RPMI7951 (cell line): Measurements from ENCODE around the gene CAPSL. TPM values are rescaled to one million over a fixed set of nuclear protein-coding genes. Genes with fewer than 3 reads are reported as not detected.
"Not testable (repeated sequence)": the region's sequence is repeated elsewhere in the genome, so short reads cannot be mapped to it uniquely, and the experiment has no call there.

ENCODE experiments used
- DNase-seq: peaks from one replicate; pipeline ENCODE4 v3.0.0-alpha.2; 2012; ENCODE audit warnings: low read depth
- total RNA-seq: library from RNA; depleted of rRNA; stranded (reverse); fragments of >200 nt; shearing (Covaris generic); gene quantifications from 2 replicates; pipeline ENCODE4 v1.2.3, GENCODE V29; 2014; rRNA removed

The CAPSL gene
- total RNA-seq, 1 experiment from 2014 or later = not detected

DNA sequence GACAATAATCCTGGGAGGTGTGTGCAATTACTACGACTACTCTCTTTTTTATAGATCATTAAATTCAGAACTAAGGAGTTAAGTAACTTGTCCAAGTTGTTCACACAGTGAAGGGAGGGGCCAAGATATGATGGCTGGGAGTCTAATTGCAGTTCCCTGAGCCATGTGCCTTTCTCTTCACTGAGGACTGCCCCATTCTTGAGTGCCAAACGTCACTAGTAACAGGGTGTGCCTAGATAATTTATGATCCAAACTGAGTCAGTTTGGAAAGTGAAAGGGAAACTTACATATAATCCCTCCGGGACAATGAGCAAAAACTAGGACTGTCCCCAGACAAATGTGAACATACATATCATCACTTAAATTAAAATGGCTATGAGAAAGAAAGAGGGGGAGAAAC lies 61.5 kb downstream of the CAPSL start:
- DNase-seq = peak; percentile 86

DNA sequence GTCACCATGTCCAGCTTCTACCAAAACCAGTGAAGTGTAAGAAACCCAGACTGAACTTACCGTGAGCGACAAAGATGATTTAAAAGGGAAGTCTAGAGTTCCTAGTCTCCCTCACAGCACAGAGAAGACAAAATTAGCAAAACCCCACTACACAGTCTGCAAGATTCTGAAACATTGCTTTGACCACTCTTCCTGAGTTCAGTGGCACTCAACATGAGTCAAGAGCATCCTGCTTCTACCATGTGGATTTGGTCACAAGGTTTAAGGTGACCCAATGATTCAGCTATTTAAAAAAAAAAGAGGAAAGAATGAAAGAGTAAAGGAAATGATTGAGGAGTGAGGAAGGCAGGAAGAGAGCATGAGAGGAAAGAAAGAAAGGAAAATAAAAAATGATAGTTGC lies 62.0 kb downstream of the CAPSL start:
- DNase-seq = peak; percentile 28

DNA sequence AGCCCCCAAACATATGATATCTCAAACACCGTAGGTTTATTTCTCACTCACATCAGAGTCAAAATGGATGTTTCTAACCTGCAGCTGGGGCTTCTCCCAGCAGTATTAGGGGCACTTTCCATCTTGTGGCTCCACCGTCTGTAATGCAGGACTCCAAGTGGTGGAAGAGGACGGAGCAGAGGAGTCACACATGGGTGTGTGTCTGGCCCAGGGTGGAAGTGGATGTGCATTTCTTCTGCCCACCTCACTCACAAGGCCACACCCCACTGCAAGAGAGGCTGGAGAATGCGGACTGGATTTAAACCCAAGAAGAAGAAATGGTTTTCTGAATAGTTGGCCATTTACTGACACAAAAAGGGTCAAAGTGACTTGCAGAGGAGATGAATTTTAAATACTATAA lies 67.8 kb downstream of the CAPSL start:
- DNase-seq = no peak

- no peak for DNase-seq
These were observed 68.6 kb downstream of the CAPSL start for GRCh38 chr5:35869685-35870277.

- DNase-seq = no peak
These were observed 70.4 kb downstream of the CAPSL start for GRCh38 chr5:35867998-35868397.

- no peak for DNase-seq
These were observed 75.3 kb downstream of the CAPSL start for GRCh38 chr5:35863159-35863558.

DNA sequence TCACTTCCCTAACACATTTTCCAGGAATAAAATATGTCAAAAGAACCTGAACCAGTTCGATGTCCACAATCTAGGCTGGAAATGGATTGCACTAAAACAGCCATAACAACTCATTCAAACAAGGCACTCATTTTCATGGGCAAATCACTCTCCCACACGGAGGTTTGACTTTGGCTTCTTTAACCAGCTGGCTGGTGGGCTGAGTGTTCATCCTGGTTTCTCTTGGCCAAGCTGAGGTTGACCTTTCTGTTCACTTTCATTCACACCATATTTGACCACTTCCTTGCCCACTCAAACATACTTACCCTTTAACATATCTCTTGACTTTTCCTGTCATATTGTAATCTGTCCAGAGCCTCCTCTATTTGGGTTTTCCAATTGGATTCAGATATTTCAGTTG lies 76.3 kb downstream of the CAPSL start:
- peak; percentile 33 for DNase-seq

DNA sequence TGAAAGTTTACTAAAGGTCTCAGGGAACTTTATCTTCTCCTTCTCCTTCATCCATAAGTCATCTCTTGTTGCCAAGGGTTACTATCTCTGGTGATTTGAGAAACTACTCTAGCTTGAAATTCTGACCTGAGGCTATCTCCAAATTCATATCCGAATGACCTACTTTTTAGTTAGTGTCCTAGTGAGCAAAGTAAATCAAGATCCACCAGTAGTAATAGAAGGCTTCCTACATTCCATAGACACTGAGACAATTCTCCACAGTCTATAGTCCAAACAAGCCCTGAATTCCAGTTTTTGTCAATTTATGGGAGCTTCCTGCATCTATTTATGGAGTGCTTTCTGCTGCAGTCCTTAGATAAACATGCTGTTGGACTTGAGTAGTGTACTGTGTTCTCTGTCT lies 76.7 kb downstream of the CAPSL start:
- peak; percentile 51 for DNase-seq

DNA sequence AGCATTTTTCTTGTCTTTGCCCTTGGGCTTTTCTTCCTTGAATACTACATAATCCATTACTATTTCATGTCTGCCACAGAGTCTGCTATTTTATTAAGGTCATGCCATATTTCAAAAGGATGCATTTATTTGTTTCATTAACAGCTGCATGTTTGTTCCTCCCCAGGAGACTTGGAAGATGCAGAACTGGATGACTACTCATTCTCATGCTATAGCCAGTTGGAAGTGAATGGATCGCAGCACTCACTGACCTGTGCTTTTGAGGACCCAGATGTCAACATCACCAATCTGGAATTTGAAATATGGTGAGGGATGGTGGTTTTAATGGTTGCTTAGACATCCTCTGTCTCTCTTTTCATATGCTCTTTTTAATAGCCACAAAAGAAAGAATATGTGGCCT lies 77.7 kb downstream of the CAPSL start:
- DNase-seq = peak; percentile 46

GRCh38 chr5:35859101-35859661 lies 79.2 kb downstream of the CAPSL start:
- DNase-seq = peak; percentile 74

GRCh38 chr5:35857606-35858205 lies 80.7 kb downstream of the CAPSL start:
- DNase-seq = peak; percentile 84

GRCh38 chr5:35856765-35857351 lies 81.6 kb downstream of the CAPSL start, which contains the start of gene IL7R:
TSS of gene IL7R (plus strand) at chr5:35856891. CDS start at chr5:35856978, 87 bp downstream.
- DNase-seq = peak; percentile 44

DNA sequence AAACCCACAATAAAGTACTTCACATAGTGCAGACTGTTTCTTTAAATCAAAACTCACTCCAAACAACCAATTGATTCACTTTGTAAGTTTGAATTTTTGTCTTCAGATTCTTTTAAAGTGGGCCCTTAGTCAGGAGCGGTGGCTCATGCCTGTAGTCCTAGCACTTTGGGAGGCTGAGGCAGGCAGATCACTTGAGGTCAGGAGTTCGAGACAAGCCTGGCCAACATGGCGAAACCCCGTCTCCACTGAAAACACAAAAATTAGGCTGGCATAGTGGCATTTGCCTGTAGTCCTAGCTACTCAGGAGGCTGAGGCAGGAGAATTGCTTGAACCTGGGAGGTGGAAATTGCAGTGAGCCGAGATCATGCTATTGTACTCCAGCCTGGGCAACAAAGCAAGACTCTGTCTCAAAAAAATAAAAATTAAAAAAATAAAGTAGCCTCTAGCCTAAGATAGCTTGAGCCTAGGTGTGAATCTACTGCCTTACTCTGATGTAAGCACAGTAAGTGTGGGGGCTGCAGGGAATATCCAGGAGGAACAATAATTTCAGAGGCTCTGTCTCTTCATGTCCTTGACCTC lies 82.1 kb downstream of the CAPSL start:
- not testable (repeated sequence) for DNase-seq

DNA sequence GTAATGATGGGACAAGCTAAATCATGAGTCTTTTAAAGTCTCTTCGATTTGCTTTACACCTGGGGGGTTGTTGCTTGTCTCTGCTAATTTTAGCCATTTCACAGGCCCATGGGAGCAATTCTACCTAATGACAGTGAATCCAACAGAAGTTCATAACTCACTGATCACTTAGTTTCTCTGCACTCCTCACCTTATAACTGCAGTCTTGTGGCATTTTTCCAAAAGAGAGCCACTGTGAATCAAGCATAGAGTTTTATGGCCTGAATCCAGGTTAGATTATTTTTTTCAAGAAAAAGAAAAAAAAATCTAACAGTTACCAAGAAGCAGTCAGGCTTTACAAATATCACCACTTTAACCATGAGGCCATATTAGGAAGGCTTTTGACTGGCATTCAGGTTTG lies 83.2 kb downstream of the CAPSL start:
- DNase-seq = no peak

Other genes with a start within 250 kb of the CAPSL start
- gene IL7R, start 81.7 kb downstream of the CAPSL start, total RNA-seq = 1.6 and 2.0 TPM in 2 replicates
- gene UGT3A1, start 52.8 kb upstream of the CAPSL start, total RNA-seq = not detected in 2 replicates
- 0.39 TPM in 1 of 2 replicates, not detected in the other for gene UGT3A2, start 128.3 kb upstream of the CAPSL start, total RNA-seq
- 7.0 and 7.7 TPM in 2 replicates for gene LMBRD2, start 213.3 kb upstream of the CAPSL start, total RNA-seq
- 33.7 and 39.3 TPM in 2 replicates for gene SKP2, start 213.5 kb upstream of the CAPSL start, total RNA-seq